Measurements from ENCODE around the gene TMEM35B. TPM values are rescaled to one million over a fixed set of nuclear protein-coding genes. Genes with fewer than 3 reads are reported as not detected.
A peak's percentile ranks its signal among the peaks of the same experiment; 100 is the strongest.
"Not testable (repeated sequence)": the region's sequence is repeated elsewhere in the genome, so short reads cannot be mapped to it uniquely, and the experiment has no call there.

Gene TMEM35B
- total RNA-seq, 1 experiment from 2014 or later = 8.7 TPM

DNA sequence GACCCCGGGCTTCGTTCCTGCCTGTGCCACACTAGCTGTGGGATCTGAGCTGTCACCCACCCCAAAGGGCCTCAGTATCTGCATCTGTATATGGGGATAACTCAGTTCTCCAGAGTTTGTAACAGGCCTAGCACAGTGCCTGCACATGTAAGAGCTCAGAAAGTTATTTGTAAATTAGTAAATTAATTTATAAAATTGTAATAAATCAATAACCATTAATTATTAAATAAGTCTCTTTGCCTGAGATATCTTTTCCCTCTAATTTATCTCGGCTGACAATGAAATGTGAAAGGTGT is 410 bp upstream of the TMEM35B start:
- H3K9me3 Mint-ChIP-seq; H3K27me3 Mint-ChIP-seq (ENCODE audit: low read depth); H3K27ac Mint-ChIP-seq; ATAC-seq; DNase-seq (ENCODE audit: low spot score); H3K36me3 Mint-ChIP-seq: not testable (repeated sequence)
- H3K4me1 Mint-ChIP-seq = peaks cover 11% of the 10 kb centered on the region
- POLR2A ChIA-PET = interaction anchor here (1.7 kb wide), 1 partner anchor 15 kb away, joined by 5 read pairs; no protein-coding TSS in a partner anchor
- CTCF ChIA-PET = interaction anchor here (0.6 to 2.4 kb wide), 12 partner anchors 10 to 237 kb away, joined by 3 to 16 read pairs (median 5); partner anchors contain the start of genes DLGAP3 and SMIM12
- H3K4me3 Mint-ChIP-seq = peak overlapping the region; percentile 92

- ChIA-PET POLR2A (interaction anchor here (1.0 to 1.7 kb wide), 2 partner anchors 9 to 14 kb away, joined by 3 to 5 read pairs; no protein-coding TSS in a partner anchor), CTCF (interaction anchor here (0.6 to 2.4 kb wide), 16 partner anchors 15 to 580 kb away, joined by 3 to 16 read pairs (median 4); partner anchors contain the start of genes DLGAP3 and SMIM12)
- peaks cover 11% of the 10 kb centered on the region for H3K4me1 Mint-ChIP-seq
- H3K36me3 Mint-ChIP-seq = no peaks in the 10 kb centered on the region
- H3K9me3 Mint-ChIP-seq = no peaks in the 10 kb centered on the region
- peak overlapping the region; percentile 79; the same call in 1 of the 2 replicates for H3K27ac Mint-ChIP-seq
- no peaks in the 10 kb centered on the region for H3K27me3 Mint-ChIP-seq (ENCODE audit: low read depth)
- no peak for TF ChIP-seq IRF2 (CRISPR knock-in tag; IDR thresholded peaks at IDR 0.05; ENCODE audit: borderline replicate concordance, low read depth)
- TF ChIP-seq HMGA2 (CRISPR knock-in tag; IDR thresholded peaks at IDR 0.05) = no peak
- TF ChIP-seq, protein P1, sequence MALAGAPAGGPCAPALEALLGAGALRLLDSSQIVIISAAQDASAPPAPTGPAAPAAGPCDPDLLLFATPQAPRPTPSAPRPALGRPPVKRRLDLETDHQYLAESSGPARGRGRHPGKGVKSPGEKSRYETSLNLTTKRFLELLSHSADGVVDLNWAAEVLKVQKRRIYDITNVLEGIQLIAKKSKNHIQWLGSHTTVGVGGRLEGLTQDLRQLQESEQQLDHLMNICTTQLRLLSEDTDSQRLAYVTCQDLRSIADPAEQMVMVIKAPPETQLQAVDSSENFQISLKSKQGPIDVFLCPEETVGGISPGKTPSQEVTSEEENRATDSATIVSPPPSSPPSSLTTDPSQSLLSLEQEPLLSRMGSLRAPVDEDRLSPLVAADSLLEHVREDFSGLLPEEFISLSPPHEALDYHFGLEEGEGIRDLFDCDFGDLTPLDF (CRISPR knock-in tag; IDR thresholded peaks at IDR 0.05) = no peak
- no peak for TF ChIP-seq EMX1 (CRISPR knock-in tag; IDR thresholded peaks at IDR 0.05)
- no peak for TF ChIP-seq JAZF1 (CRISPR knock-in tag; IDR thresholded peaks at IDR 0.05)
- no peak for TF ChIP-seq CBFB (CRISPR knock-in tag; IDR thresholded peaks at IDR 0.05; ENCODE audit: low read depth)
- TF ChIP-seq TEAD4 (CRISPR knock-in tag; IDR thresholded peaks at IDR 0.05) = no peak
- TF ChIP-seq, protein P2, sequence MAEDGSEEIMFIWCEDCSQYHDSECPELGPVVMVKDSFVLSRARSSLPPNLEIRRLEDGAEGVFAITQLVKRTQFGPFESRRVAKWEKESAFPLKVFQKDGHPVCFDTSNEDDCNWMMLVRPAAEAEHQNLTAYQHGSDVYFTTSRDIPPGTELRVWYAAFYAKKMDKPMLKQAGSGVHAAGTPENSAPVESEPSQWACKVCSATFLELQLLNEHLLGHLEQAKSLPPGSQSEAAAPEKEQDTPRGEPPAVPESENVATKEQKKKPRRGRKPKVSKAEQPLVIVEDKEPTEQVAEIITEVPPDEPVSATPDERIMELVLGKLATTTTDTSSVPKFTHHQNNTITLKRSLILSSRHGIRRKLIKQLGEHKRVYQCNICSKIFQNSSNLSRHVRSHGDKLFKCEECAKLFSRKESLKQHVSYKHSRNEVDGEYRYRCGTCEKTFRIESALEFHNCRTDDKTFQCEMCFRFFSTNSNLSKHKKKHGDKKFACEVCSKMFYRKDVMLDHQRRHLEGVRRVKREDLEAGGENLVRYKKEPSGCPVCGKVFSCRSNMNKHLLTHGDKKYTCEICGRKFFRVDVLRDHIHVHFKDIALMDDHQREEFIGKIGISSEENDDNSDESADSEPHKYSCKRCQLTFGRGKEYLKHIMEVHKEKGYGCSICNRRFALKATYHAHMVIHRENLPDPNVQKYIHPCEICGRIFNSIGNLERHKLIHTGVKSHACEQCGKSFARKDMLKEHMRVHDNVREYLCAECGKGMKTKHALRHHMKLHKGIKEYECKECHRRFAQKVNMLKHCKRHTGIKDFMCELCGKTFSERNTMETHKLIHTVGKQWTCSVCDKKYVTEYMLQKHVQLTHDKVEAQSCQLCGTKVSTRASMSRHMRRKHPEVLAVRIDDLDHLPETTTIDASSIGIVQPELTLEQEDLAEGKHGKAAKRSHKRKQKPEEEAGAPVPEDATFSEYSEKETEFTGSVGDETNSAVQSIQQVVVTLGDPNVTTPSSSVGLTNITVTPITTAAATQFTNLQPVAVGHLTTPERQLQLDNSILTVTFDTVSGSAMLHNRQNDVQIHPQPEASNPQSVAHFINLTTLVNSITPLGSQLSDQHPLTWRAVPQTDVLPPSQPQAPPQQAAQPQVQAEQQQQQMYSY (CRISPR knock-in tag; IDR thresholded peaks at IDR 0.05) = no peak
- TF ChIP-seq, protein P3, sequence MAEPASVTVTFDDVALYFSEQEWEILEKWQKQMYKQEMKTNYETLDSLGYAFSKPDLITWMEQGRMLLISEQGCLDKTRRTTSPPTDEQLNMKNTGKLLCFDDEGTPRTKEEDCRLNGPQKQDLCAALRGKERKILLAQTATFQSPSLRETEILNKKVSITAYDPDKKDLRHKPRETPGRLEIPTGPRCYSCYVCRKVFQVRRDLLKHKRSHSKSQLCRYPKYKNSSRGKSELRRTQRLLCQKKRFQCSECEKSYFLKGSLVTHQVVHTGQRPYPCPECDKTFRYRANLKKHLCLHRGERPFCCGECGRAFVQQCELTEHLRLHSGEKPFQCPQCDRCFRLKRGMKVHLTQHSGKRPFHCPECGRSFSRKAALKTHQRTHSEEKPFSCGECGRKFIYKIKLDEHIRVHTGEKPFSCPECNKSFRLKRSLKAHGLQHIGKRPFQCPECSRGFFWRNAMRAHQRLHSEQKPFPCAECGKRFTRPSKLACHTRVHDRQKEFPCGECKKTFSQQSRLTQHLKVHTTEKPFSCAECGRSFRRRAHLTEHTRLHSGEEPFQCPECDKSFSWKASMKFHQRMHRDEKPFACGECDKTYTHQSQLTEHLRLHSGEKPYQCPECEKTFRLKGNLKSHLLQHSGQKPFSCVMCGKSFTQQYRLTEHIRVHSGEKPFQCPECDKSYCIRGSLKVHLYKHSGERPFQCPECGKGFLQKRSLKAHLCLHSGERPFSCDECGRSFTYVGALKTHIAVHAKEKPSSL (CRISPR knock-in tag; conservative IDR thresholded peaks at IDR 0.05) = no peak
- no peak for TF ChIP-seq ZNF671 (CRISPR knock-in tag; IDR thresholded peaks at IDR 0.05)
- TF ChIP-seq RORB (CRISPR knock-in tag; IDR thresholded peaks at IDR 0.05) = no peak
- TF ChIP-seq, protein P4, sequence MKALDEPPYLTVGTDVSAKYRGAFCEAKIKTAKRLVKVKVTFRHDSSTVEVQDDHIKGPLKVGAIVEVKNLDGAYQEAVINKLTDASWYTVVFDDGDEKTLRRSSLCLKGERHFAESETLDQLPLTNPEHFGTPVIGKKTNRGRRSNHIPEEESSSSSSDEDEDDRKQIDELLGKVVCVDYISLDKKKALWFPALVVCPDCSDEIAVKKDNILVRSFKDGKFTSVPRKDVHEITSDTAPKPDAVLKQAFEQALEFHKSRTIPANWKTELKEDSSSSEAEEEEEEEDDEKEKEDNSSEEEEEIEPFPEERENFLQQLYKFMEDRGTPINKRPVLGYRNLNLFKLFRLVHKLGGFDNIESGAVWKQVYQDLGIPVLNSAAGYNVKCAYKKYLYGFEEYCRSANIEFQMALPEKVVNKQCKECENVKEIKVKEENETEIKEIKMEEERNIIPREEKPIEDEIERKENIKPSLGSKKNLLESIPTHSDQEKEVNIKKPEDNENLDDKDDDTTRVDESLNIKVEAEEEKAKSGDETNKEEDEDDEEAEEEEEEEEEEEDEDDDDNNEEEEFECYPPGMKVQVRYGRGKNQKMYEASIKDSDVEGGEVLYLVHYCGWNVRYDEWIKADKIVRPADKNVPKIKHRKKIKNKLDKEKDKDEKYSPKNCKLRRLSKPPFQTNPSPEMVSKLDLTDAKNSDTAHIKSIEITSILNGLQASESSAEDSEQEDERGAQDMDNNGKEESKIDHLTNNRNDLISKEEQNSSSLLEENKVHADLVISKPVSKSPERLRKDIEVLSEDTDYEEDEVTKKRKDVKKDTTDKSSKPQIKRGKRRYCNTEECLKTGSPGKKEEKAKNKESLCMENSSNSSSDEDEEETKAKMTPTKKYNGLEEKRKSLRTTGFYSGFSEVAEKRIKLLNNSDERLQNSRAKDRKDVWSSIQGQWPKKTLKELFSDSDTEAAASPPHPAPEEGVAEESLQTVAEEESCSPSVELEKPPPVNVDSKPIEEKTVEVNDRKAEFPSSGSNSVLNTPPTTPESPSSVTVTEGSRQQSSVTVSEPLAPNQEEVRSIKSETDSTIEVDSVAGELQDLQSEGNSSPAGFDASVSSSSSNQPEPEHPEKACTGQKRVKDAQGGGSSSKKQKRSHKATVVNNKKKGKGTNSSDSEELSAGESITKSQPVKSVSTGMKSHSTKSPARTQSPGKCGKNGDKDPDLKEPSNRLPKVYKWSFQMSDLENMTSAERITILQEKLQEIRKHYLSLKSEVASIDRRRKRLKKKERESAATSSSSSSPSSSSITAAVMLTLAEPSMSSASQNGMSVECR (CRISPR knock-in tag; IDR thresholded peaks at IDR 0.05; ENCODE audit: borderline replicate concordance) = no peak
- TF ChIP-seq, protein P5, sequence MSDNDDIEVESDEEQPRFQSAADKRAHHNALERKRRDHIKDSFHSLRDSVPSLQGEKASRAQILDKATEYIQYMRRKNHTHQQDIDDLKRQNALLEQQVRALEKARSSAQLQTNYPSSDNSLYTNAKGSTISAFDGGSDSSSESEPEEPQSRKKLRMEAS (CRISPR knock-in tag; IDR thresholded peaks at IDR 0.05) = no peak
- no peak for TF ChIP-seq NFYB (CRISPR knock-in tag; conservative IDR thresholded peaks at IDR 0.05; ENCODE audit: low read depth)
- TF ChIP-seq PREB (CRISPR knock-in tag; IDR thresholded peaks at IDR 0.05; ENCODE audit: borderline replicate concordance) = no peak
- no peak for TF ChIP-seq ZNF317 (CRISPR knock-in tag; IDR thresholded peaks at IDR 0.05; ENCODE audit: borderline replicate concordance, low read depth)
- TF ChIP-seq ESRRA (CRISPR knock-in tag; IDR thresholded peaks at IDR 0.05; ENCODE audit: borderline replicate concordance) = no peak
- no peak for TF ChIP-seq ZNF219 (CRISPR knock-in tag; IDR thresholded peaks at IDR 0.05; ENCODE audit: borderline replicate concordance)
- no peak for DNase-seq (ENCODE audit: low spot score)
- H3K4me3 Mint-ChIP-seq = peak overlapping the region; percentile 92
- peak; percentile 17 for ATAC-seq
Measured at GRCh38 chr1:34984435-34984792, 733 bp downstream of the TMEM35B start.
